22Rv1 (cell line): Measurements from ENCODE around the gene DBNDD2.

Experiments used
- CTCF ChIP-seq: fragments of 450-650 bp; IDR thresholded peaks from 2 replicates; pipeline ENCODE4 v1.5.1; 2017; ENCODE audit warnings: mild to moderate bottlenecking
- ZFX ChIP-seq: fragments of 450-650 bp; IDR thresholded peaks from 2 replicates; pipeline ENCODE4 v1.6.1; 2017; ENCODE audit warnings: antibody characterized with exemption, borderline replicate concordance

- TF ChIP-seq CTCF (peak; percentile 75), ZFX (no peak)
Measured at GRCh38 chr20:45374101-45374467, 34.0 kb upstream of the DBNDD2 start.
